Panc1 (cell line): ENCODE data around the gene HYAL1. TPM values are rescaled to one million over a fixed set of nuclear protein-coding genes. Genes with fewer than 3 reads are reported as not detected.

ENCODE experiments used
- ATAC-seq: fragments of 200-7000 bp; cut with Tn5 transposase; 2 replicates; pipeline ENCODE4 v1.9.1; 2020; ENCODE audit warnings: mild to moderate bottlenecking, moderate library complexity
- BruUV-seq: library from RNA; stranded (reverse); fragments of 400-500 nt; replicated peaks from 2 replicates; lab custom pipeline; 2021; lab: Mats Ljungman, UMichigan
- CTCF ChIA-PET: fragments of 300-600 bp; sonication (Branson Sonifier 250); formaldehyde crosslinking; loops from one replicate; lab custom pipeline; 2022; ENCODE audit warnings: antibody characterized with exemption; lab: Charles Lee
- POLR2A ChIA-PET: fragments of 300-600 bp; sonication (Branson Sonifier 250); formaldehyde crosslinking; loops from one replicate; lab custom pipeline; 2022; ENCODE audit warnings: antibody characterized with exemption; lab: Charles Lee
- DNase-seq: peaks from one replicate; pipeline ENCODE4 v3.0.0-alpha.2; 2010; ENCODE audit warnings: low read depth, low spot score
- H3K27ac ChIP-seq: 2 replicates; pipeline ENCODE4 v1.5.1; 2011; ENCODE audit warnings: mild to moderate bottlenecking, low read length, inconsistent platforms
- H3K27me3 ChIP-seq: fragments of 200-500 bp; sonication (Bioruptor generic); 2 replicates; pipeline ENCODE4 v1.6.0; 2014; ENCODE audit warnings: low read length, inconsistent platforms; ENCODE audit not compliant: control insufficient read depth, insufficient read depth
- H3K36me3 ChIP-seq: fragments of 200-500 bp; sonication (Bioruptor generic); 2 replicates; pipeline ENCODE4 v1.5.1; 2014; ENCODE audit warnings: inconsistent platforms, mild to moderate bottlenecking, low read length, moderate library complexity; ENCODE audit not compliant: control insufficient read depth, insufficient read depth
- H3K4me1 ChIP-seq: 2 replicates; pipeline ENCODE4 v1.5.1; 2011; ENCODE audit warnings: inconsistent platforms, mild to moderate bottlenecking, low read length, moderate library complexity; ENCODE audit not compliant: control insufficient read depth, insufficient read depth
- H3K4me3 ChIP-seq, 2 experiments: 2 replicates each; pipeline ENCODE4 v1.5.1; 2011 to 2012; ENCODE audit warnings: low read depth in 2 of 2, low read length in 2 of 2, mild to moderate bottlenecking in 2 of 2, inconsistent platforms in 1 of 2, moderate library complexity in 1 of 2
- H3K9me3 ChIP-seq: fragments of 200-500 bp; sonication (Bioruptor generic); 2 replicates; pipeline ENCODE4 v1.5.1; 2014; ENCODE audit warnings: low read depth, mild to moderate bottlenecking, inconsistent platforms, low read length, moderate library complexity; ENCODE audit not compliant: control insufficient read depth, insufficient read depth
- POLR2AphosphoS5 ChIP-seq: IDR thresholded peaks from 2 replicates; pipeline ENCODE4 v1.6.1; 2012; ENCODE audit warnings: mild to moderate bottlenecking, low read depth, low read length, moderate library complexity
- REST ChIP-seq, 2 experiments: IDR thresholded peaks; 2 replicates each; pipeline ENCODE4 v1.6.1; 2011 to 2012; ENCODE audit warnings: low read depth in 2 of 2, control low read depth in 1 of 2, low read length in 1 of 2, mild to moderate bottlenecking in 1 of 2, moderate library complexity in 1 of 2; ENCODE audit not compliant: insufficient read depth in 1 of 2
- SIN3A ChIP-seq: IDR thresholded peaks from 2 replicates; pipeline ENCODE4 v1.6.1; 2012; ENCODE audit warnings: low read depth, mild to moderate bottlenecking, low read length, moderate library complexity, borderline replicate concordance; ENCODE audit not compliant: insufficient read depth
- TCF7L2 ChIP-seq: IDR thresholded peaks from 2 replicates; pipeline ENCODE4 v1.6.1; 2011; ENCODE audit warnings: mild to moderate bottlenecking, low read depth, low read length, inconsistent platforms
- in situ Hi-C: cut with HindIII; loops from 2 replicates; pipeline ENCODE4 v1.10.0; 2016; ENCODE audit warnings: low sequenced_read_pairs, low pct_unique_long_range_greater_than_20kb
- intact Hi-C: fragments of 100-400 bp; cut with micrococcal nuclease; formaldehyde crosslinking; loops from one replicate; pipeline ENCODE4 v1.10.0; 2022; ENCODE audit not compliant: unreplicated experiment
- total RNA-seq: library from RNA; stranded (reverse); gene quantifications from one replicate; pipeline ENCODE4 v1.2.1, GENCODE V29; 2021; ENCODE audit not compliant: unreplicated experiment
- TF ChIP-seq, protein P1 (sequence below): fragments of 450-650 bp; IDR thresholded peaks from 2 replicates; pipeline ENCODE4 v1.5.1; 2017; ENCODE audit warnings: mild to moderate bottlenecking

HYAL1 gene
- total RNA-seq, 1 experiment from 2014 or later, result 0.18 TPM

DNA sequence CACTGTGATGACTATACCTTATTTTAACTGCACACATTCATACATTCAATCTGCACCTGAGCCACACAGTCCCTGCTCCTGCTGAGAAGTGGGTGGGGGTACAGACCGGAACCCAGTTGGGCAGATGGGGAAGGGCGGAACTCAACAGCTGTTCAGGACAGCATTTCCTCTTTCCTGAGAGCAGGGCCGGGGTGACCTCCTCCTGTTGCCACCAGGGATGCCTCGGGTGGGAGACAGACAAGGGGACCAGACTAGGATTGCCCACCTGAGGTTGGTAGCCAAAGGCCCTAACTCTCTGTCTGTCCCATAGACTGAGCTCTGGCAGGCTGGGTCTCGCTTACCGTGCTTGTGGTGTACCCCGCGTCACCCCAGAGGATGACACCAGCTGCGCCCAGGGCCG, 15.2 kb upstream of the HYAL1 start:
- Histone ChIP-seq H3K36me3 (no peaks in the 10 kb centered on the region; the same call in 1 of the 2 replicates), H3K4me1 (peaks cover 20% of the 10 kb centered on the region), H3K4me3 (no peak overlapping the region), H3K27me3 (no peaks in the 10 kb centered on the region), H3K9me3 (no peaks in the 10 kb centered on the region), H3K27ac (no peak overlapping the region)
- no TSS peak for BruUV-seq
- TF ChIP-seq TCF7L2, result no peak
- ATAC-seq (no peak), DNase-seq (no peak)
- ChIA-PET POLR2A (interaction anchor here (0.5 kb wide), 1 partner anchor 83 kb away, joined by 5 read pairs; the partner anchor contains the start of gene GNAI2), CTCF (no interaction called here)
- intact Hi-C loops (no loop called here), in situ Hi-C loops (no loop called here)

DNA sequence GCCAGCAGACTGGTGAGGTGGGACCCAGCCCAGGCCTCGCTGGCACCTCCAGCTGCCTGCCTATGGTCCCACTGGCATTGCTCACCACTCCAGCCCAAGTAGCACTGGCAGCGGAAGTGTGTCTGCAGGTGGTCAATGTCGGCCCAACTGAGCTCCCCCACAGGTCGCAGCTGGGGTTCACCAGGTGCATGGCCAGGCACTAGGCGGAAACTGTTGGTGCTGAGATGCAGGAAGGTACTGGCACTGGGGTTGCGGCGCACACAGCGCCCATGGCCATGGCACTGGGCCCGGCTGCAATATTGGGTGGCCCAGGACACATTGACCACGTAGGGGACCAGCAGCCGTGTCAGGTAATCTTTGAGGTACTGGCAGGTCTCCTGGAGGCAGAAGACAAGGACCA, 14.8 kb upstream of the HYAL1 start:
- no peak for TF ChIP-seq REST (IDR thresholded peaks at IDR 0.05; ENCODE audit: insufficient read depth in 1 of 2, low read depth in 2 of 2, low read length in 1 of 2)
- no peak for TF ChIP-seq POLR2AphosphoS5
- TF ChIP-seq, protein P1, sequence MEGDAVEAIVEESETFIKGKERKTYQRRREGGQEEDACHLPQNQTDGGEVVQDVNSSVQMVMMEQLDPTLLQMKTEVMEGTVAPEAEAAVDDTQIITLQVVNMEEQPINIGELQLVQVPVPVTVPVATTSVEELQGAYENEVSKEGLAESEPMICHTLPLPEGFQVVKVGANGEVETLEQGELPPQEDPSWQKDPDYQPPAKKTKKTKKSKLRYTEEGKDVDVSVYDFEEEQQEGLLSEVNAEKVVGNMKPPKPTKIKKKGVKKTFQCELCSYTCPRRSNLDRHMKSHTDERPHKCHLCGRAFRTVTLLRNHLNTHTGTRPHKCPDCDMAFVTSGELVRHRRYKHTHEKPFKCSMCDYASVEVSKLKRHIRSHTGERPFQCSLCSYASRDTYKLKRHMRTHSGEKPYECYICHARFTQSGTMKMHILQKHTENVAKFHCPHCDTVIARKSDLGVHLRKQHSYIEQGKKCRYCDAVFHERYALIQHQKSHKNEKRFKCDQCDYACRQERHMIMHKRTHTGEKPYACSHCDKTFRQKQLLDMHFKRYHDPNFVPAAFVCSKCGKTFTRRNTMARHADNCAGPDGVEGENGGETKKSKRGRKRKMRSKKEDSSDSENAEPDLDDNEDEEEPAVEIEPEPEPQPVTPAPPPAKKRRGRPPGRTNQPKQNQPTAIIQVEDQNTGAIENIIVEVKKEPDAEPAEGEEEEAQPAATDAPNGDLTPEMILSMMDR, result no peak
- no peak for TF ChIP-seq TCF7L2
- no peak for TF ChIP-seq SIN3A
- no peak for DNase-seq
- CTCF ChIA-PET, result no interaction called here
- H3K36me3 ChIP-seq, result no peaks in the 10 kb centered on the region; the same call in 1 of the 2 replicates
- intact Hi-C loops, result no loop called here
- no peak for ATAC-seq
- POLR2A ChIA-PET, result no interaction called here
- H3K9me3 ChIP-seq, result no peaks in the 10 kb centered on the region
- H3K27ac ChIP-seq, result no peak overlapping the region
- BruUV-seq, result no TSS peak
- H3K27me3 ChIP-seq, result no peaks in the 10 kb centered on the region
- no peak overlapping the region for H3K4me3 ChIP-seq
- in situ Hi-C loops, result no loop called here
- H3K4me1 ChIP-seq, result peaks cover 18% of the 10 kb centered on the region

DNA sequence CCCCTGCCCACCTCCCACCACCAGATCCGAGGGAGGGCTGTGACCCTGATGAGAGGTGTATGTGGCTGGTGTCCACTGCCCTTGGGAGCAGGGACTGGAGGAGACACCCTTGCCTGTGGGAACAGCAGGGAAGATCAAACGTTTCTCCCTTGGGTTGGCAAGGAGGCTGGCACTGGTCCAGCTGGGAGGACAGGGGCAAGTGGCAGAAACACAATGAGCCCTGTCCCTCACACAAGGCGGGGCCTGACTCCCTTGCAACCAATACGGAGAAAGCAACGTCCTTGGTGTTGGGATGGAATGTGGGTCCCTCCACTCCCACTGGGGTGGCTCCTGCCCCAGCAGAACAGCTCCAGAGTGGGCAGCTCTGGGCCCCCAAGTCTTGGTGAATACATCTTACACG, 13.9 kb upstream of the HYAL1 start:
- ATAC-seq, result no peak
- no peak overlapping the region for H3K4me3 ChIP-seq
- H3K27me3 ChIP-seq, result no peaks in the 10 kb centered on the region
- POLR2A ChIA-PET, result no interaction called here
- no peaks in the 10 kb centered on the region; the same call in 1 of the 2 replicates for H3K36me3 ChIP-seq
- in situ Hi-C loops, result no loop called here
- H3K27ac ChIP-seq, result no peak overlapping the region
- H3K4me1 ChIP-seq, result peaks cover 9% of the 10 kb centered on the region
- H3K9me3 ChIP-seq, result no peaks in the 10 kb centered on the region
- intact Hi-C loops, result no loop called here
- no TSS peak for BruUV-seq
- no peak for DNase-seq
- CTCF ChIA-PET, result no interaction called here
- TF ChIP-seq TCF7L2, result no peak
